ENCODE data around the gene TRAPPC3L. TPM values are rescaled to one million over a fixed set of nuclear protein-coding genes. Genes with fewer than 3 reads are reported as not detected.

The TRAPPC3L gene
- total RNA-seq, 1 donor from 2014 or later = 2.3 TPM

- Mint-ChIP-seq H3K27ac (no peak overlapping the region), H3K4me3 (no peak overlapping the region), H3K9me3 (peaks cover 3% of the 10 kb centered on the region), H3K27me3 (ENCODE audit: low read depth) (peaks cover under 1% of the 10 kb centered on the region), H3K4me1 (peaks cover 29% of the 10 kb centered on the region), H3K36me3 (no peaks in the 10 kb centered on the region)
- TF ChIP-seq CTCF (IDR thresholded peaks at IDR 0.05; ENCODE audit: unreplicated experiment) = no peak
- no peak for DNase-seq (ENCODE audit: low spot score in 2 of 2, unreplicated experiment in 2 of 2)
Observed at GRCh38 chr6:116547358-116547757, 1.9 kb upstream of the TRAPPC3L start.

- Mint-ChIP-seq H3K4me1 (peaks cover 43% of the 10 kb centered on the region), H3K36me3 (no peaks in the 10 kb centered on the region), H3K27me3 (ENCODE audit: low read depth) (peaks cover 3% of the 10 kb centered on the region), H3K4me3 (no peak overlapping the region), H3K27ac (no peak overlapping the region), H3K9me3 (no peaks in the 10 kb centered on the region)
- no peak for TF ChIP-seq CTCF (IDR thresholded peaks at IDR 0.05; ENCODE audit: unreplicated experiment)
- no peak for DNase-seq (ENCODE audit: low spot score in 2 of 2, unreplicated experiment in 2 of 2)
Observed at GRCh38 chr6:116543149-116543548, 2.3 kb downstream of the TRAPPC3L start.

- no peak for DNase-seq (ENCODE audit: low spot score in 2 of 2, unreplicated experiment in 2 of 2)
- no peak for TF ChIP-seq CTCF (IDR thresholded peaks at IDR 0.05; ENCODE audit: unreplicated experiment)
- Mint-ChIP-seq H3K4me3 (no peak overlapping the region), H3K9me3 (no peaks in the 10 kb centered on the region), H3K27ac (no peak overlapping the region), H3K36me3 (no peaks in the 10 kb centered on the region), H3K27me3 (ENCODE audit: low read depth) (peaks cover 3% of the 10 kb centered on the region), H3K4me1 (peaks cover 43% of the 10 kb centered on the region)
Observed at GRCh38 chr6:116542426-116542825, 3.1 kb downstream of the TRAPPC3L start.

- Mint-ChIP-seq H3K4me3 (no peak overlapping the region), H3K36me3 (peaks cover 2% of the 10 kb centered on the region), H3K4me1 (peaks cover 32% of the 10 kb centered on the region), H3K9me3 (peaks cover 7% of the 10 kb centered on the region), H3K27ac (peak overlapping the region; percentile 79), H3K27me3 (ENCODE audit: low read depth) (peaks cover 2% of the 10 kb centered on the region)
- DNase-seq (ENCODE audit: low spot score in 2 of 2, unreplicated experiment in 2 of 2) = no peak
- peak; percentile 80 for TF ChIP-seq CTCF (IDR thresholded peaks at IDR 0.05; ENCODE audit: unreplicated experiment)
Observed at GRCh38 chr6:116536216-116536621, 9.3 kb downstream of the TRAPPC3L start.

GRCh38 chr6:116535109-116535508 lies 10.4 kb downstream of the TRAPPC3L start:
- no peak overlapping the region for H3K27ac Mint-ChIP-seq
- TF ChIP-seq CTCF (IDR thresholded peaks at IDR 0.05; ENCODE audit: unreplicated experiment) = no peak
- DNase-seq (ENCODE audit: low spot score in 2 of 2, unreplicated experiment in 2 of 2) = no peak
- H3K4me1 Mint-ChIP-seq = peaks cover 32% of the 10 kb centered on the region
- H3K9me3 Mint-ChIP-seq = peaks cover 7% of the 10 kb centered on the region
- H3K36me3 Mint-ChIP-seq = peaks cover 2% of the 10 kb centered on the region
- no peaks in the 10 kb centered on the region for H3K27me3 Mint-ChIP-seq (ENCODE audit: low read depth)
- H3K4me3 Mint-ChIP-seq = no peak overlapping the region

Data from mesothelial cell of epicardium (in vitro differentiated cells).